OCI-M1 (cell line): ENCODE data around the gene NCAPD2.

Experiments used
- DNase-seq: peaks from one replicate; lab custom pipeline; 2025; lab: John Stamatoyannopoulos, UW

The NCAPD2 gene

DNA sequence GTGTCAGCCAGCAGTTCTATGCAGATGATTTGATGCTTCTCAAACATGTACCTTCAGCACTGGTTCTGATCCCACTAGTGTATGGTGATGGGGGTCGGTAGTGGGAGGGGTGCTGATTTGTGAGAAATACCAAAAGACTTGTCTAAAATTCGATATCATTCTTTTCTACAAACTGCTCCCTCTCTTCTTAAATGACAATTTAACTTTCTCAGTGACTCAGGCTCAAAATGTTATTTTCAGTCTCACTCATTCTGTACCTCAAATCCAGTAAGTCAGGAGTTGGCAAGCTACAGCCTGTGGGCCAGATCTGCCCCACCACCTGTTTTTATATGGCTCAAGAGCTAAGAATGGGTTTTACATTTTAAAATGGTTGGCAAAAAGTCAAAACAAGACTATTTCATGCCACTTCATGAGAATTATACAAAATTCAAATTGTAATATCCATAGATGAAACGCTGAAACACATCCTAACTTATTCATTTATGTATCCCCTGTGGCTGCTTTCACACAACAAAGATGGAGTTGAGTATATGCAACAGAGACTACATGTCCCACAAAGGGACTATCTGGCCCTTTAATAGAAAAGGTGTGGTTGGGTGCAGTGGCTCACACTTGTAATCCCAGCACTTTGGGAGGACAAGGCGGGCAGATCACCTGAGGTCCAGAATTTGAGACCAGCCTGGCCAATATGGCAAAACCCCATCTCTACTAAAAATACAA is 80.8 kb downstream of the NCAPD2 start:
- DNase-seq = no peak

DNA sequence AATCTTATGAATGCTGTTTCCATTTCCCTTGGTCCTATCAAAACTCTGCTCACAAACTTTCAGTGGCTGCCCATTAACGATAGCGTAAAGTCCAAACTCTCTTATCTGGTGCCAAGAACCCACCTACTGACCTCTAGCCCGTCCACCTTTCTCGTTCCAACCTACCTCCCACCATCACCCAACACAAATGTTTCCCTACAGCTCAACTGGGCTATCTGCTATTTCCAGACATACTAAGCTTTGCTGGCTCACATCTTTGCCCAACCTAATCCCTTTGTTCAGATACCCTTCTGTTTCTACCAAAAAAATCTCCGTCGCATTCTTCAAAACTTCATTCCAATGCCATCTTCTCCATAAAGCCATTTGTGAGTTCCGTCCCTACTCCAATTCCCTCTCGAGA is 81.7 kb downstream of the NCAPD2 start:
- no peak for DNase-seq
